Panc1 (cell line): ENCODE data around the gene IGSF9. TPM values are rescaled to one million over a fixed set of nuclear protein-coding genes. Genes with fewer than 3 reads are reported as not detected.

Experiments
- ATAC-seq: fragments of 200-7000 bp; cut with Tn5 transposase; 2 replicates; pipeline ENCODE4 v1.9.1; 2020; ENCODE audit warnings: mild to moderate bottlenecking, moderate library complexity
- BruUV-seq: library from RNA; stranded (reverse); fragments of 400-500 nt; replicated peaks from 2 replicates; lab custom pipeline; 2021; lab: Mats Ljungman, UMichigan
- CTCF ChIA-PET: fragments of 300-600 bp; sonication (Branson Sonifier 250); formaldehyde crosslinking; loops from one replicate; lab custom pipeline; 2022; ENCODE audit warnings: antibody characterized with exemption; lab: Charles Lee
- POLR2A ChIA-PET: fragments of 300-600 bp; sonication (Branson Sonifier 250); formaldehyde crosslinking; loops from one replicate; lab custom pipeline; 2022; ENCODE audit warnings: antibody characterized with exemption; lab: Charles Lee
- DNase-seq: peaks from one replicate; pipeline ENCODE4 v3.0.0-alpha.2; 2010; ENCODE audit warnings: low read depth, low spot score
- H3K27ac ChIP-seq: 2 replicates; pipeline ENCODE4 v1.5.1; 2011; ENCODE audit warnings: mild to moderate bottlenecking, low read length, inconsistent platforms
- H3K27me3 ChIP-seq: fragments of 200-500 bp; sonication (Bioruptor generic); 2 replicates; pipeline ENCODE4 v1.6.0; 2014; ENCODE audit warnings: low read length, inconsistent platforms; ENCODE audit not compliant: control insufficient read depth, insufficient read depth
- H3K36me3 ChIP-seq: fragments of 200-500 bp; sonication (Bioruptor generic); 2 replicates; pipeline ENCODE4 v1.5.1; 2014; ENCODE audit warnings: inconsistent platforms, mild to moderate bottlenecking, low read length, moderate library complexity; ENCODE audit not compliant: control insufficient read depth, insufficient read depth
- H3K4me1 ChIP-seq: 2 replicates; pipeline ENCODE4 v1.5.1; 2011; ENCODE audit warnings: inconsistent platforms, mild to moderate bottlenecking, low read length, moderate library complexity; ENCODE audit not compliant: control insufficient read depth, insufficient read depth
- H3K4me3 ChIP-seq, 2 experiments: 2 replicates each; pipeline ENCODE4 v1.5.1; 2011 to 2012; ENCODE audit warnings: low read depth in 2 of 2, low read length in 2 of 2, mild to moderate bottlenecking in 2 of 2, inconsistent platforms in 1 of 2, moderate library complexity in 1 of 2
- H3K9me3 ChIP-seq: fragments of 200-500 bp; sonication (Bioruptor generic); 2 replicates; pipeline ENCODE4 v1.5.1; 2014; ENCODE audit warnings: low read depth, mild to moderate bottlenecking, inconsistent platforms, low read length, moderate library complexity; ENCODE audit not compliant: control insufficient read depth, insufficient read depth
- POLR2AphosphoS5 ChIP-seq: IDR thresholded peaks from 2 replicates; pipeline ENCODE4 v1.6.1; 2012; ENCODE audit warnings: mild to moderate bottlenecking, low read depth, low read length, moderate library complexity
- SIN3A ChIP-seq: IDR thresholded peaks from 2 replicates; pipeline ENCODE4 v1.6.1; 2012; ENCODE audit warnings: low read depth, mild to moderate bottlenecking, low read length, moderate library complexity, borderline replicate concordance; ENCODE audit not compliant: insufficient read depth
- TCF7L2 ChIP-seq: IDR thresholded peaks from 2 replicates; pipeline ENCODE4 v1.6.1; 2011; ENCODE audit warnings: mild to moderate bottlenecking, low read depth, low read length, inconsistent platforms
- in situ Hi-C: cut with HindIII; loops from 2 replicates; pipeline ENCODE4 v1.10.0; 2016; ENCODE audit warnings: low sequenced_read_pairs, low pct_unique_long_range_greater_than_20kb
- intact Hi-C: fragments of 100-400 bp; cut with micrococcal nuclease; formaldehyde crosslinking; loops from one replicate; pipeline ENCODE4 v1.10.0; 2022; ENCODE audit not compliant: unreplicated experiment
- total RNA-seq: library from RNA; stranded (reverse); gene quantifications from one replicate; pipeline ENCODE4 v1.2.1, GENCODE V29; 2021; ENCODE audit not compliant: unreplicated experiment
- TF ChIP-seq, protein P1 (sequence below): fragments of 450-650 bp; IDR thresholded peaks from 2 replicates; pipeline ENCODE4 v1.5.1; 2017; ENCODE audit warnings: mild to moderate bottlenecking
- TF ChIP-seq, protein P2 (sequence below), 2 experiments: IDR thresholded peaks; 2 replicates each; pipeline ENCODE4 v1.6.1; 2011 to 2012; ENCODE audit warnings: low read depth in 2 of 2, control low read depth in 1 of 2, low read length in 1 of 2, mild to moderate bottlenecking in 1 of 2, moderate library complexity in 1 of 2; ENCODE audit not compliant: insufficient read depth in 1 of 2

IGSF9 gene
- total RNA-seq, 1 experiment from 2014 or later, result 0.51 TPM

DNA sequence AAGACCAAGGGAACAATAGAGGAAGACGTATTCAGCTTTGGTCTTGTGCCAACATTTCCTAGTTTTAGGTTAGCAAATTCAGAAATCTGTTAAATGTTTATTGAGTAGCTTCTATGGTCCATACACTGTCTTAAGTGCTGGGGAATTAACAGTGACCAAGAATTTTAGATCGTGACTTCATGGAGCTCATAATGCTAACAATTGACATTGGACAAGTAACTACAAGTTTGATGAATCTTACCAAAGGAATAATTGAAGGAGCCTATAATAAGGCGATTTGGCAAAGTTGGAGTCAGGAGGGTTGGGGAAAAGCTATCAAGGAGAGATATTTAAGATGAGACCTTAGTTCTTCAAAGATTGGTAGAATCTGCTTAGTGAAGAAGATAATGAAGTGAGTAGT is 10.0 kb upstream of the IGSF9 start:
- BruUV-seq, result no TSS peak
- Histone ChIP-seq H3K4me3 (no peak overlapping the region), H3K36me3 (no peaks in the 10 kb centered on the region), H3K9me3 (no peaks in the 10 kb centered on the region), H3K27me3 (peaks cover 15% of the 10 kb centered on the region), H3K4me1 (no peaks in the 10 kb centered on the region), H3K27ac (no peak overlapping the region)
- ATAC-seq (no peak), DNase-seq (no peak)
- in situ Hi-C loops (no loop called here), intact Hi-C loops (no loop called here)
- no peak for TF ChIP-seq POLR2AphosphoS5
- ChIA-PET POLR2A (no interaction called here), CTCF (interaction anchor here (2.0 kb wide), 1 partner anchor 52 kb away, joined by 5 read pairs; no protein-coding TSS in a partner anchor)

DNA sequence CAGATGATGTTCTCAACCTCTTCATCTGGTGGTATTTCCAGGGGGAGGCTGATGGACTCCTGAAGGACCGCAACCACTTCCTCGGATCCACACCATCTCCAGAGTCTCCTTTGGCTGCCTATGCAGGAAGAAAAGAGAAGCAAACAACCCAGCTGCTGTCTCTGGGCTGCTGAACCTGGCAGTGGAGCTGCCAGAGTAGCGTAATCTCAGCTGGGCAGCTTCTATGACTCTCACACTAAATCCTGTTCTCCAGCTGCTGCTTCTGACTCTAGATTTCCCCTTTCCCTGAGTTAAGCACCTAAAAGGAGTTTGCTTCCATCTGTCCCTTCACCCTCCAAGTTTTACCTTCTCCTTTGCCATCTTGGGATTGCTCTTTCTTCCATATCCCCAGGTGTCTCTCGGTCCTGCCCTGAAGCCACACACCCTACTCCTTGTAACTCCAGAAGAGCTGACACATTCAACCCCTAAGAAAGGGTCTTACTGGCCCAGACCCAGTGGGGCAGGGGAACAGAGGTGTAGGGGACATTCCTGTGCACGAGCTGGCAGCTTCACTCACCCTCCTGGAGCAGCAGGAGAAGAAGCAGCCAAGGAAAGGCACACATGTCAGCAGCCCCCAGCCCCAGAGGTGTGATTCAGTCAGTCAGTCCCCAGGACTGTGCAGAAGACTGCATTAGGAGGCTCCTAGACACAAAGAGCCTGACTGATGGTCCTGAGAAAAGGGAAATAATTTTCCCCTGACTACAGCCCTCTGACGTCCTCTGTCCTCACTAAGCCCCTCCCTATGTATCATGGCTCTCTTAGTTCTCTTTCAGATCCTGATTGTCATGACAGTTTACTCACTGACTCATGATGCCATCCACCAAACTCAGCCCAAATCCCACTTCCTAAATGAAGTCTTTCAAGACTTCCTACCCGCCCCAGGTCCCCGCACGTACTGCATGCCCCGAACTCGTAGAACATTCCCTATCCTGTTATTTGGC is 8.4 kb upstream of the IGSF9 start, which contains the start of gene SLAMF9:
SLAMF9 (minus strand) TSS at position 702 of the 980 bp plus-strand sequence; CDS start at position 602, 100 bp downstream.
- ChIA-PET POLR2A (interaction anchor here (0.6 kb wide), 1 partner anchor 30 kb away, joined by 9 read pairs; no protein-coding TSS in a partner anchor), CTCF (interaction anchor here (0.6 to 2.0 kb wide), 2 partner anchors 54 to 65 kb away, joined by 4 to 5 read pairs; no protein-coding TSS in a partner anchor)
- intact Hi-C loops (no loop called here), in situ Hi-C loops (no loop called here)
- no TSS peak for BruUV-seq
- TF ChIP-seq, protein P1, sequence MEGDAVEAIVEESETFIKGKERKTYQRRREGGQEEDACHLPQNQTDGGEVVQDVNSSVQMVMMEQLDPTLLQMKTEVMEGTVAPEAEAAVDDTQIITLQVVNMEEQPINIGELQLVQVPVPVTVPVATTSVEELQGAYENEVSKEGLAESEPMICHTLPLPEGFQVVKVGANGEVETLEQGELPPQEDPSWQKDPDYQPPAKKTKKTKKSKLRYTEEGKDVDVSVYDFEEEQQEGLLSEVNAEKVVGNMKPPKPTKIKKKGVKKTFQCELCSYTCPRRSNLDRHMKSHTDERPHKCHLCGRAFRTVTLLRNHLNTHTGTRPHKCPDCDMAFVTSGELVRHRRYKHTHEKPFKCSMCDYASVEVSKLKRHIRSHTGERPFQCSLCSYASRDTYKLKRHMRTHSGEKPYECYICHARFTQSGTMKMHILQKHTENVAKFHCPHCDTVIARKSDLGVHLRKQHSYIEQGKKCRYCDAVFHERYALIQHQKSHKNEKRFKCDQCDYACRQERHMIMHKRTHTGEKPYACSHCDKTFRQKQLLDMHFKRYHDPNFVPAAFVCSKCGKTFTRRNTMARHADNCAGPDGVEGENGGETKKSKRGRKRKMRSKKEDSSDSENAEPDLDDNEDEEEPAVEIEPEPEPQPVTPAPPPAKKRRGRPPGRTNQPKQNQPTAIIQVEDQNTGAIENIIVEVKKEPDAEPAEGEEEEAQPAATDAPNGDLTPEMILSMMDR, result no peak
- TF ChIP-seq, protein P2, sequence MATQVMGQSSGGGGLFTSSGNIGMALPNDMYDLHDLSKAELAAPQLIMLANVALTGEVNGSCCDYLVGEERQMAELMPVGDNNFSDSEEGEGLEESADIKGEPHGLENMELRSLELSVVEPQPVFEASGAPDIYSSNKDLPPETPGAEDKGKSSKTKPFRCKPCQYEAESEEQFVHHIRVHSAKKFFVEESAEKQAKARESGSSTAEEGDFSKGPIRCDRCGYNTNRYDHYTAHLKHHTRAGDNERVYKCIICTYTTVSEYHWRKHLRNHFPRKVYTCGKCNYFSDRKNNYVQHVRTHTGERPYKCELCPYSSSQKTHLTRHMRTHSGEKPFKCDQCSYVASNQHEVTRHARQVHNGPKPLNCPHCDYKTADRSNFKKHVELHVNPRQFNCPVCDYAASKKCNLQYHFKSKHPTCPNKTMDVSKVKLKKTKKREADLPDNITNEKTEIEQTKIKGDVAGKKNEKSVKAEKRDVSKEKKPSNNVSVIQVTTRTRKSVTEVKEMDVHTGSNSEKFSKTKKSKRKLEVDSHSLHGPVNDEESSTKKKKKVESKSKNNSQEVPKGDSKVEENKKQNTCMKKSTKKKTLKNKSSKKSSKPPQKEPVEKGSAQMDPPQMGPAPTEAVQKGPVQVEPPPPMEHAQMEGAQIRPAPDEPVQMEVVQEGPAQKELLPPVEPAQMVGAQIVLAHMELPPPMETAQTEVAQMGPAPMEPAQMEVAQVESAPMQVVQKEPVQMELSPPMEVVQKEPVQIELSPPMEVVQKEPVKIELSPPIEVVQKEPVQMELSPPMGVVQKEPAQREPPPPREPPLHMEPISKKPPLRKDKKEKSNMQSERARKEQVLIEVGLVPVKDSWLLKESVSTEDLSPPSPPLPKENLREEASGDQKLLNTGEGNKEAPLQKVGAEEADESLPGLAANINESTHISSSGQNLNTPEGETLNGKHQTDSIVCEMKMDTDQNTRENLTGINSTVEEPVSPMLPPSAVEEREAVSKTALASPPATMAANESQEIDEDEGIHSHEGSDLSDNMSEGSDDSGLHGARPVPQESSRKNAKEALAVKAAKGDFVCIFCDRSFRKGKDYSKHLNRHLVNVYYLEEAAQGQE (IDR thresholded peaks at IDR 0.05; ENCODE audit: insufficient read depth in 1 of 2, low read depth in 2 of 2, low read length in 1 of 2), result no peak
- TF ChIP-seq POLR2AphosphoS5 (no peak), TCF7L2 (no peak), SIN3A (no peak)
- Histone ChIP-seq H3K4me1 (no peaks in the 10 kb centered on the region; the same call in 1 of the 2 replicates), H3K27me3 (peaks cover 17% of the 10 kb centered on the region), H3K36me3 (no peaks in the 10 kb centered on the region), H3K27ac (no peak within 1 kb of the TSS), H3K9me3 (no peaks in the 10 kb centered on the region), H3K4me3 (no peak within 1 kb of the TSS)
- ATAC-seq (no peak), DNase-seq (no peak)
